Nephron (organoid): ENCODE results near the gene SOX10.

Source experiments
- H3K27ac Mint-ChIP-seq, 3 experiments: 2 replicates each; pipeline ENCODE4 v1.8.0; 2020; ENCODE audit warnings: mixed read lengths in 3 of 3, mild to moderate bottlenecking in 2 of 3, moderate library complexity in 1 of 3
- H3K27me3 Mint-ChIP-seq: 2 replicates; pipeline ENCODE4 v1.8.0; 2021; ENCODE audit warnings: low read depth, mild to moderate bottlenecking, moderate library complexity, mixed read lengths
- H3K36me3 Mint-ChIP-seq: 2 replicates; pipeline ENCODE4 v1.8.0; 2020; ENCODE audit warnings: low read depth, mixed read lengths
- H3K4me1 Mint-ChIP-seq: 2 replicates; pipeline ENCODE4 v1.8.0; 2020; ENCODE audit warnings: mixed read lengths
- H3K4me3 Mint-ChIP-seq, 3 experiments: 2 replicates each; pipeline ENCODE4 v1.8.0; 2020; ENCODE audit warnings: mild to moderate bottlenecking in 3 of 3, mixed read lengths in 3 of 3, moderate library complexity in 2 of 3
- H3K9me3 Mint-ChIP-seq: 2 replicates; pipeline ENCODE4 v1.8.0; 2020; ENCODE audit warnings: mixed read lengths
- TF ChIP-seq, protein P1 (sequence below), 3 experiments: fragments of 200-600 bp; sonication (generic); IDR thresholded peaks; one replicate each; pipeline ENCODE4 v1.5.0; 2021; ENCODE audit warnings: antibody characterized with exemption in 3 of 3; ENCODE audit not compliant: unreplicated experiment in 3 of 3

The SOX10 gene

DNA sequence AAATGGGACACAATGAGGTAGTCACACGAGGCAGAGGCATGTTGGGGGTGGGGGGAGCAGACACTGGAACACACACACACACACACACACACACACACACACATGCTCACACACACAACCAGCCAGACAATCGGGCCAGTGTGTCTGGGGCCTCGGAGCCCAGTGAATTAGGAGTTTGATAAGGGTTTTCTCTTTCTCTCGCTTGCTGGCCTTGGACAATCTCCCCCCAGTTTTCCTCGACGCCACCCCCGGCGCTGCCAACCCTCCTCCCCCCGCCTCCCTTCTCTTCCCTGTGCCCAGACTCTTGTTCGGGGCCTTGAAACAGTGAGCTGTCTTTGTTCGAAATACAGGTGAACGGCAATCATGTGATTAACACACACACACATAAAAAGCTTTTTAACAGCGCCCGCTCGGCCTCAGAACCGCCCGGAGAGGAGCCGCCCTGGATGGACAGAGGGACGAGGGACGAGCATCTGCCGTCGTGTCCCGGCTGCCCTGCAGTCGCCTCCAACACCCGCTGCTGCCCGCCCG is 1.5 kb upstream of the SOX10 start:
- no peak overlapping the region for H3K27ac Mint-ChIP-seq
- no peaks in the 10 kb centered on the region for H3K4me1 Mint-ChIP-seq
- no peaks in the 10 kb centered on the region for H3K9me3 Mint-ChIP-seq
- no peak overlapping the region for H3K4me3 Mint-ChIP-seq
- no peaks in the 10 kb centered on the region for H3K36me3 Mint-ChIP-seq
- TF ChIP-seq, protein P1, sequence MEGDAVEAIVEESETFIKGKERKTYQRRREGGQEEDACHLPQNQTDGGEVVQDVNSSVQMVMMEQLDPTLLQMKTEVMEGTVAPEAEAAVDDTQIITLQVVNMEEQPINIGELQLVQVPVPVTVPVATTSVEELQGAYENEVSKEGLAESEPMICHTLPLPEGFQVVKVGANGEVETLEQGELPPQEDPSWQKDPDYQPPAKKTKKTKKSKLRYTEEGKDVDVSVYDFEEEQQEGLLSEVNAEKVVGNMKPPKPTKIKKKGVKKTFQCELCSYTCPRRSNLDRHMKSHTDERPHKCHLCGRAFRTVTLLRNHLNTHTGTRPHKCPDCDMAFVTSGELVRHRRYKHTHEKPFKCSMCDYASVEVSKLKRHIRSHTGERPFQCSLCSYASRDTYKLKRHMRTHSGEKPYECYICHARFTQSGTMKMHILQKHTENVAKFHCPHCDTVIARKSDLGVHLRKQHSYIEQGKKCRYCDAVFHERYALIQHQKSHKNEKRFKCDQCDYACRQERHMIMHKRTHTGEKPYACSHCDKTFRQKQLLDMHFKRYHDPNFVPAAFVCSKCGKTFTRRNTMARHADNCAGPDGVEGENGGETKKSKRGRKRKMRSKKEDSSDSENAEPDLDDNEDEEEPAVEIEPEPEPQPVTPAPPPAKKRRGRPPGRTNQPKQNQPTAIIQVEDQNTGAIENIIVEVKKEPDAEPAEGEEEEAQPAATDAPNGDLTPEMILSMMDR (IDR thresholded peaks at IDR 0.05; ENCODE audit: unreplicated experiment in 3 of 3), result no peak
- peaks cover 37% of the 10 kb centered on the region for H3K27me3 Mint-ChIP-seq

DNA sequence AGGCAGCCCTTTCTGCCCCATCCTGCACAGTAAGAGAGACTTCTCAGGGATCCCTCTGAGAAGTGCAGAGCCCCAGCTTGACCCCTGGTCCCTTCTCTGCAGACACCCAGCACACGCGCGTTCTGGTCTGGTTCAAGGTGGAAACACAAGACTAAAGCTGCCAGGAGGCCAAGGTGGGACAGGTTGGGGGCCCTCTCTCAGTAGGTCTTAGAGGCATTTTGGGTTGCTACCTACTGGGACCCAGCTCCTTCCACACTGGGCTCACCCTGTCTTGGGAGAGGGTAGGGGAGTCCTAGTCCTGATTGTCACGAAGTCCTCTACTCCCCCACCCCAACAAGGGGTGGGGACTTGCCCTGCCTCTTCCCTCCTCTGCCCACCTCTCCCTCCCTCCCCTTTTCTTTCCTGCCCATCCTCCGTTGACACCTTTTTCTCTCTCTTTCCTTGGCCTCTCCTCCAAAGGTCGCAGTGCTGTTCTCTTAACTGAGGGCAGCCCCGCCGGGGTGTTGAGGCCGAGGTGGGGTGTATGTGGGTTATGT is 763 bp upstream of the SOX10 start:
- Mint-ChIP-seq H3K36me3 (no peaks in the 10 kb centered on the region), H3K4me1 (peaks cover 5% of the 10 kb centered on the region), H3K4me3 (no peak overlapping the region), H3K27me3 (peaks cover 43% of the 10 kb centered on the region), H3K27ac (no peak overlapping the region), H3K9me3 (no peaks in the 10 kb centered on the region)
- TF ChIP-seq, protein P1 (IDR thresholded peaks at IDR 0.05; ENCODE audit: unreplicated experiment in 3 of 3), result no peak

DNA sequence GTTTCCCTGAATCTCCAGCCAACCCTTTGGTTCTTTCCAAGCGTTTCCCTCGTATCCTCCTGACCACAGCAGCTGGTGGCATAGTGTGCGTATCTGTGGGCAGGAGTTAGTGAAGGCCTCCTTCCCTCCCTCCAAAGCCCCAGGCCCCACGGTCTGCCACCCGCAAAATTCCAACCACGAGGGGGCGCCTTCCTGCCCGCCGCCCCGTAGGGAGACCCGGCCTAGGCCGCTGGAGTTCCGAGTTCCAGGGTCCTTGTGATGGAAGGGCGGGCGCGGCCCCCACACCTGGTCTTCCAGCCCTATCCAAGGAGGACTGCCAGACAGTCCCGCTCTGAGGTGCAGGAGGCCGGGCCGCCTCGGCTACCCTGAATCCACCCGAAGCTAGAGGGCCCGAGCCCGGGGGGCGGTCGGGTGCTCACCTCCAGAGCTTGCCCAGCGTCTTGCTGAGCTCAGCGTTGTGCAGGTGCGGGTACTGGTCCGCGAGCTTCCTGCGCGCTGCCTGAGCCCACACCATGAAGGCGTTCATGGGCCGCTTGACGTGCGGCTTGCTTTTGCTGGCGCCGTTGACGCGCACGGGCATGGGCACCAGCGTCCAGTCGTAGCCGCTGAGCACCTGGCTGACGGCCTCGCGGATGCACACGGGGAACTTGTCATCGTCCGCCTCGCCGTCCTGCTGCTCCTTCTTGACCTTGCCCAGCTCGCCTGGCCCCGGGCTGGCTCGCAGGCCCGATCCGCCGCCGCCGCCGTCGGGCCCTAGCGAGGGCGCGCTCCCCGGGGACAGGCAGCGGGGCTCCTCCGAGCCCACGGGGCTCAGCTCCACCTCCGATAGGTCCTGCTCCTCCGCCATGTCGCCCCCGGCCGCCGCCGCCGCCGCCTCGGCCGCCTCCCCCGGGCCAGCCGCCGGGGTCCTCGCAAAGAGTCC is 1.2 kb downstream of the SOX10 start:
- H3K4me3 Mint-ChIP-seq, result peak overlapping the region in 1 of 3 experiments; percentile 43
- H3K36me3 Mint-ChIP-seq, result no peaks in the 10 kb centered on the region
- H3K27me3 Mint-ChIP-seq, result peaks cover 43% of the 10 kb centered on the region
- H3K4me1 Mint-ChIP-seq, result peaks cover 5% of the 10 kb centered on the region
- TF ChIP-seq, protein P1 (IDR thresholded peaks at IDR 0.05; ENCODE audit: unreplicated experiment in 3 of 3), result peak; percentile 25 to 45 (median 39)
- H3K27ac Mint-ChIP-seq, result no peak overlapping the region
- H3K9me3 Mint-ChIP-seq, result no peaks in the 10 kb centered on the region

GRCh38 chr22:37982151-37982785 is 2.1 kb downstream of the SOX10 start:
- TF ChIP-seq, protein P1 (IDR thresholded peaks at IDR 0.05; ENCODE audit: unreplicated experiment in 3 of 3), result no peak
- no peak overlapping the region for H3K27ac Mint-ChIP-seq
- peaks cover 43% of the 10 kb centered on the region for H3K27me3 Mint-ChIP-seq
- H3K4me3 Mint-ChIP-seq, result peak overlapping the region in 1 of 3 experiments; percentile 43
- peaks cover 5% of the 10 kb centered on the region for H3K4me1 Mint-ChIP-seq
- H3K9me3 Mint-ChIP-seq, result no peaks in the 10 kb centered on the region
- no peaks in the 10 kb centered on the region for H3K36me3 Mint-ChIP-seq

DNA sequence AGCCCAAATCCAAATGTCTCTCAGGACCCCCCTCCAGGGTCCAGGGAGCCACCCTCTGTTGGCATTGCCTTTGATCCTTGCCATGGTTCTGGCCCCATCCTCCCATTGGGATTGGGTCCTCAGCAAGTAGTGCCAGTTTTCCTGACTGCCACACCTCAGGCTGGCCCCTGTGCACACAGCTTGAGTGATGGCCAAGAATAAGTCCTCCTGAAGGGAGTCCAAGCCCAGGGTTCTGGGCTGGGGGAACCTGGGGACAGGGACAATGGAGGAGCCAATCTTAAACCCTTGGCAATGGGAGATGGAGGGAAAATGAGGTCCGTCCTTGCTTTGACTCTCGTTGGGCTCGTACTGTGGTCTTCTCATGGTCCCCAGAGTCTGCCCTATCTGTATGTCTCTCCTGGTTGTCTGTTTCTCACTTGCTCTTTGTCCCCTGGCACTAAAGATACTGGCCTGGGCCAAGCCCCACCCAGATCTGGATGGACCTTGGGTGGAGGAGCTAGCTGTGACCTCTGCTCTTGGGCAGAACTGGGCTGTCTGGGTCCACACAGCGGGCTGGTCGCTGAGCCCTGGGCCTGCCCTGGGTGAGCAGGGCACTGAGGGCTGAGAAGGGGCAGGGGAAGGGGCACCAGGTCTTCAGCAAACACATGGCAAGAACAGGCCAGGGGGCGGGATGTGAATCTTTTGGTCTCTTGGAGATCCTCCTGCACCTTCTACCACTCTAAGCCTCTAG is 2.9 kb downstream of the SOX10 start:
- H3K4me3 Mint-ChIP-seq, result peak overlapping the region in 1 of 3 experiments; percentile 21
- peaks cover 43% of the 10 kb centered on the region for H3K27me3 Mint-ChIP-seq
- TF ChIP-seq, protein P1 (IDR thresholded peaks at IDR 0.05; ENCODE audit: unreplicated experiment in 3 of 3), result no peak
- no peaks in the 10 kb centered on the region for H3K36me3 Mint-ChIP-seq
- no peaks in the 10 kb centered on the region for H3K9me3 Mint-ChIP-seq
- no peak overlapping the region for H3K27ac Mint-ChIP-seq
- H3K4me1 Mint-ChIP-seq, result peaks cover 5% of the 10 kb centered on the region
